GM21515 (cell line): ENCODE measurements around the gene GSTO2.
A peak's percentile ranks its signal among the peaks of the same experiment; 100 is the strongest.
"Not testable (repeated sequence)": the region's sequence is repeated elsewhere in the genome, so short reads cannot be mapped to it uniquely, and the experiment has no call there.

Source experiments
- ATAC-seq: cut with Tn5 transposase; IDR thresholded peaks from one replicate; pipeline ENCODE4 v1.9.1; 2021; ENCODE audit not compliant: unreplicated experiment

Gene GSTO2

GRCh38 chr10:104268713-104269645, at the start of gene GSTO2:
Gene GSTO2, plus strand, starts transcription at chr10:104269184. Its CDS starts 5,732 bp downstream, at chr10:104274916.
- peak; percentile 99 for ATAC-seq

GRCh38 chr10:104220522-104220921, 48.5 kb upstream of the GSTO2 start:
- no peak for ATAC-seq

- no peak for ATAC-seq
Measured at GRCh38 chr10:104223304-104223703, 45.7 kb upstream of the GSTO2 start.

GRCh38 chr10:104230490-104230889, 38.5 kb upstream of the GSTO2 start:
- no peak for ATAC-seq

- peak; percentile 100 for ATAC-seq
Measured at GRCh38 chr10:104231784-104232612, 37.0 kb upstream of the GSTO2 start, which contains the start of gene CFAP43. Gene CFAP43, minus strand, starts transcription at chr10:104232364. Its CDS starts 118 bp downstream, at chr10:104232246.

- peak; percentile 25 for ATAC-seq
Measured at GRCh38 chr10:104232613-104233102, 36.3 kb upstream of the GSTO2 start.

- ATAC-seq, result no peak
Measured at GRCh38 chr10:104233817-104234216, 35.2 kb upstream of the GSTO2 start.

GRCh38 chr10:104234934-104235333, 34.0 kb upstream of the GSTO2 start:
- ATAC-seq, result no peak

GRCh38 chr10:104235801-104236200, 33.2 kb upstream of the GSTO2 start:
- ATAC-seq, result no peak

- ATAC-seq, result no peak
Measured at GRCh38 chr10:104240078-104240477, 28.9 kb upstream of the GSTO2 start.

GRCh38 chr10:104242545-104242944, 26.4 kb upstream of the GSTO2 start:
- ATAC-seq, result no peak

GRCh38 chr10:104243009-104243408, 26.0 kb upstream of the GSTO2 start:
- ATAC-seq, result not testable (repeated sequence)

GRCh38 chr10:104243512-104243911, 25.5 kb upstream of the GSTO2 start:
- no peak for ATAC-seq

- no peak for ATAC-seq
Measured at GRCh38 chr10:104245066-104245632, 23.8 kb upstream of the GSTO2 start.

GRCh38 chr10:104246976-104247375, 22.0 kb upstream of the GSTO2 start:
- ATAC-seq, result no peak

GRCh38 chr10:104247513-104248146, 21.4 kb upstream of the GSTO2 start:
- ATAC-seq, result no peak

- ATAC-seq, result not testable (repeated sequence)
Measured at GRCh38 chr10:104248931-104249330, 20.1 kb upstream of the GSTO2 start.

GRCh38 chr10:104250371-104250770, 18.6 kb upstream of the GSTO2 start:
- no peak for ATAC-seq

- ATAC-seq, result no peak
Measured at GRCh38 chr10:104251443-104251842, 17.5 kb upstream of the GSTO2 start.

- no peak for ATAC-seq
Measured at GRCh38 chr10:104252368-104252767, 16.6 kb upstream of the GSTO2 start.

- no peak for ATAC-seq
Measured at GRCh38 chr10:104253106-104253505, 15.9 kb upstream of the GSTO2 start.
